IMR-90 (cell line): ENCODE measurements around the gene WDR74.

ENCODE experiments used
- BHLHE40 ChIP-seq: fragments of 150-350 bp; IDR thresholded peaks from 2 replicates; pipeline ENCODE4 v1.6.1; 2016; ENCODE audit warnings: mild to moderate bottlenecking, low read depth, low read length
- CEBPB ChIP-seq: IDR thresholded peaks from 2 replicates; pipeline ENCODE4 v1.6.1; 2012; ENCODE audit warnings: low read depth, low read length, improper control_type of control experiment
- CHD1 ChIP-seq: IDR thresholded peaks from 2 replicates; pipeline ENCODE4 v1.6.1; 2012; ENCODE audit warnings: low read depth, low read length, improper control_type of control experiment
- CTCF ChIP-seq: conservative IDR thresholded peaks from 2 replicates; pipeline ENCODE4 v1.5.1; 2012; ENCODE audit warnings: mild to moderate bottlenecking, low read depth, low read length, improper control_type of control experiment
- FOS ChIP-seq: fragments of 150-350 bp; IDR thresholded peaks from 2 replicates; pipeline ENCODE4 v1.6.1; 2016; ENCODE audit warnings: low read depth, low read length
- MAFK ChIP-seq: IDR thresholded peaks from 2 replicates; pipeline ENCODE4 v1.6.1; 2012; ENCODE audit warnings: low read depth, low read length, improper control_type of control experiment
- MAZ ChIP-seq: IDR thresholded peaks from 2 replicates; pipeline ENCODE4 v1.6.1; 2012; ENCODE audit warnings: low read depth, mild to moderate bottlenecking, low read length, improper control_type of control experiment, moderate library complexity, borderline replicate concordance
- MXI1 ChIP-seq: IDR thresholded peaks from 2 replicates; pipeline ENCODE4 v1.6.1; 2012; ENCODE audit warnings: low read depth, mild to moderate bottlenecking, low read length, moderate library complexity, borderline replicate concordance
- POLR2A ChIP-seq: IDR thresholded peaks from 2 replicates; pipeline ENCODE4 v1.6.1; 2012; ENCODE audit warnings: mild to moderate bottlenecking, low read depth, low read length
- RAD21 ChIP-seq: IDR thresholded peaks from 2 replicates; pipeline ENCODE4 v1.6.1; 2012; ENCODE audit warnings: low read length, improper control_type of control experiment
- RCOR1 ChIP-seq: IDR thresholded peaks from 2 replicates; pipeline ENCODE4 v1.6.1; 2012; ENCODE audit warnings: mild to moderate bottlenecking, low read length, improper control_type of control experiment; ENCODE audit not compliant: insufficient replicate concordance
- RFX5 ChIP-seq: IDR thresholded peaks from 2 replicates; pipeline ENCODE4 v1.8.0; 2012; ENCODE audit warnings: low read depth, mild to moderate bottlenecking, low read length, moderate library complexity
- USF2 ChIP-seq: fragments of 150-350 bp; IDR thresholded peaks from 2 replicates; pipeline ENCODE4 v1.6.1; 2017; ENCODE audit warnings: mild to moderate bottlenecking, antibody characterized with exemption, low read length, low read depth

DNA sequence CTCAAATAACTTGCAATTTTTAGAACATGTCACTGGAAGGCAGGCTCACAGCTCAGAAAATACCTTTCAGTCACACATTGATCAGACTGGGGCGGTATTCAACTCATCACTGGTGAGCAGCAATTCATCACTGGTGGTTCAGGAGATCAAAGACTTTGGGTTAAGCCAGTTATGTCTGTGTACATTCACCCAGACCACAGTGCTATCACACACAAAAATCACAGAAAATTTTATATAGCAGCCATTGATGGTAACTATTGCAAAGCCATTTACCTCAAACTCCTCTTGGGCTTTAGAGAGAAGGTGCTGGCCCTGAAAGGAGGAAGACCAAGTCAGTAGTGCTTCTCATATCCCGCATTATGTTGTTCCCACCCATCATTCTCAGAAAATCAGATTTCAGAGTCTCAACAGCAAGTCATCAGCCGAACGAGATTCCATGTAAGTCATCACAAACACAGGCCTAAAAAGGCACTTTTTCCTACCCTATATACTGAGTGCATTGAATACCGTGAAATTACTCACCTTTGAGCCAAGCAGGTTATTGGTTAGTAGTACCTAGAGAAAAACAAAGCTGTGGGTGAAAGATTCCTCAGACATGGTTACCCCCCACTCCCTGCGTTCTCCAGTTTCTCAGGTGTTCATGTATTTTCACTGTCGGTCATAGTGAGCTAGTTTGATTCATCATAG lies 14.0 kb upstream of the WDR74 start:
- TF ChIP-seq POLR2A (no peak), MAZ (no peak), CTCF (no peak), USF2 (no peak), CEBPB (no peak), CHD1 (no peak), MAFK (no peak), RCOR1 (no peak), RFX5 (no peak), MXI1 (no peak), BHLHE40 (no peak), RAD21 (no peak), FOS (no peak)
